ENCODE measurements around the gene IFRD2. TPM values are rescaled to one million over a fixed set of nuclear protein-coding genes. Genes with fewer than 3 reads are reported as not detected.
A peak's percentile ranks its signal among the peaks of the same experiment; 100 is the strongest.

Gene IFRD2
- total RNA-seq, 1 donor from 2014 or later: 38.9 TPM

GRCh38 chr3:50258029-50258680, 34.1 kb downstream of the IFRD2 start:
- no peaks in the 10 kb centered on the region for H3K27me3 Mint-ChIP-seq (ENCODE audit: low read depth)
- peaks cover 16% of the 10 kb centered on the region for H3K36me3 Mint-ChIP-seq (ENCODE audit: low read depth)
- no peak for DNase-seq (ENCODE audit: low spot score)
- peaks cover 35% of the 10 kb centered on the region for H3K4me1 Mint-ChIP-seq (ENCODE audit: low read depth)
- H3K4me3 Mint-ChIP-seq (ENCODE audit: unreplicated experiment): no peak overlapping the region
- TF ChIP-seq, protein P1, sequence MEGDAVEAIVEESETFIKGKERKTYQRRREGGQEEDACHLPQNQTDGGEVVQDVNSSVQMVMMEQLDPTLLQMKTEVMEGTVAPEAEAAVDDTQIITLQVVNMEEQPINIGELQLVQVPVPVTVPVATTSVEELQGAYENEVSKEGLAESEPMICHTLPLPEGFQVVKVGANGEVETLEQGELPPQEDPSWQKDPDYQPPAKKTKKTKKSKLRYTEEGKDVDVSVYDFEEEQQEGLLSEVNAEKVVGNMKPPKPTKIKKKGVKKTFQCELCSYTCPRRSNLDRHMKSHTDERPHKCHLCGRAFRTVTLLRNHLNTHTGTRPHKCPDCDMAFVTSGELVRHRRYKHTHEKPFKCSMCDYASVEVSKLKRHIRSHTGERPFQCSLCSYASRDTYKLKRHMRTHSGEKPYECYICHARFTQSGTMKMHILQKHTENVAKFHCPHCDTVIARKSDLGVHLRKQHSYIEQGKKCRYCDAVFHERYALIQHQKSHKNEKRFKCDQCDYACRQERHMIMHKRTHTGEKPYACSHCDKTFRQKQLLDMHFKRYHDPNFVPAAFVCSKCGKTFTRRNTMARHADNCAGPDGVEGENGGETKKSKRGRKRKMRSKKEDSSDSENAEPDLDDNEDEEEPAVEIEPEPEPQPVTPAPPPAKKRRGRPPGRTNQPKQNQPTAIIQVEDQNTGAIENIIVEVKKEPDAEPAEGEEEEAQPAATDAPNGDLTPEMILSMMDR (IDR thresholded peaks at IDR 0.05): no peak
- H3K9me3 Mint-ChIP-seq (ENCODE audit: low read depth): no peaks in the 10 kb centered on the region
- H3K27ac Mint-ChIP-seq (ENCODE audit: unreplicated experiment): peak overlapping the region; percentile 36

- Mint-ChIP-seq H3K4me1 (ENCODE audit: low read depth) (peaks cover 27% of the 10 kb centered on the region), H3K27me3 (ENCODE audit: low read depth) (no peaks in the 10 kb centered on the region), H3K27ac (ENCODE audit: unreplicated experiment) (no peak overlapping the region), H3K36me3 (ENCODE audit: low read depth) (peaks cover 16% of the 10 kb centered on the region), H3K9me3 (ENCODE audit: low read depth) (no peaks in the 10 kb centered on the region), H3K4me3 (ENCODE audit: unreplicated experiment) (no peak overlapping the region)
- TF ChIP-seq, protein P1 (IDR thresholded peaks at IDR 0.05): peak; percentile 76
- DNase-seq (ENCODE audit: low spot score): no peak
These were observed 35.0 kb downstream of the IFRD2 start for GRCh38 chr3:50256978-50257890.

- H3K9me3 Mint-ChIP-seq (ENCODE audit: low read depth): no peaks in the 10 kb centered on the region
- no peak for DNase-seq (ENCODE audit: low spot score)
- no peaks in the 10 kb centered on the region for H3K27me3 Mint-ChIP-seq (ENCODE audit: low read depth)
- no peak overlapping the region for H3K27ac Mint-ChIP-seq (ENCODE audit: unreplicated experiment)
- TF ChIP-seq, protein P1 (IDR thresholded peaks at IDR 0.05): no peak
- no peak overlapping the region for H3K4me3 Mint-ChIP-seq (ENCODE audit: unreplicated experiment)
- peaks cover 25% of the 10 kb centered on the region for H3K4me1 Mint-ChIP-seq (ENCODE audit: low read depth)
- H3K36me3 Mint-ChIP-seq (ENCODE audit: low read depth): peaks cover 20% of the 10 kb centered on the region
These were observed 37.0 kb downstream of the IFRD2 start for GRCh38 chr3:50255251-50255615.

GRCh38 chr3:50254577-50255250, 37.5 kb downstream of the IFRD2 start:
- TF ChIP-seq, protein P1 (IDR thresholded peaks at IDR 0.05): no peak
- H3K36me3 Mint-ChIP-seq (ENCODE audit: low read depth): peaks cover 22% of the 10 kb centered on the region
- no peak for DNase-seq (ENCODE audit: low spot score)

DNA sequence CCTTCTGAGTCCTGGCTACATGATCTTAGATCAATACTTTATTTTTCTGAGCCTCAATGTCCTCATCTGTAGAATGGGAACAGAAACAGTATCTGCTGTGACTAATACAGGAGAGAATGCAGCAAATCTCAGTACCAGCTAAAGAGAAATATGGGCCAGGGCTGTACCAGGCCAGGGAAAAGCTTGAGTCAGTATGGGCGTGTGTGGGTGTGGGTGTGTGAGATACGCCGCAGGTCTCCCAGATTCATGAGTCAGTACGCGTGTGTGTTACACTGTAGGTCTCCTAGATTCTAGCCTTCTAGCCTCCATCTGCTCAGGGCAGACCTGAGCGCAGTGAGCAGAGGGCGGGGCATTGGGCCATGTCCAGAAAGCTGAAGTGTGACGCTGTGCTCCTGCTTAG, 41.0 kb downstream of the IFRD2 start:
- Mint-ChIP-seq H3K4me1 (ENCODE audit: low read depth) (peaks cover 47% of the 10 kb centered on the region), H3K9me3 (ENCODE audit: low read depth) (no peaks in the 10 kb centered on the region)

More at GRCh38 chr3:50254577-50255250, 37.5 kb downstream of the IFRD2 start:
- H3K4me3 Mint-ChIP-seq (ENCODE audit: unreplicated experiment): no peak overlapping the region
- H3K4me1 Mint-ChIP-seq (ENCODE audit: low read depth): peaks cover 26% of the 10 kb centered on the region
- H3K27me3 Mint-ChIP-seq (ENCODE audit: low read depth): no peaks in the 10 kb centered on the region
- no peaks in the 10 kb centered on the region for H3K9me3 Mint-ChIP-seq (ENCODE audit: low read depth)
- peak overlapping the region; percentile 79 for H3K27ac Mint-ChIP-seq (ENCODE audit: unreplicated experiment)

More for the DNA sequence above, 41.0 kb downstream of the IFRD2 start:
- Mint-ChIP-seq H3K4me3 (ENCODE audit: unreplicated experiment) (no peak overlapping the region), H3K27ac (ENCODE audit: unreplicated experiment) (peak overlapping the region; percentile 61), H3K27me3 (ENCODE audit: low read depth) (no peaks in the 10 kb centered on the region), H3K36me3 (ENCODE audit: low read depth) (peaks cover 9% of the 10 kb centered on the region)
- TF ChIP-seq, protein P1 (IDR thresholded peaks at IDR 0.05): no peak
- DNase-seq (ENCODE audit: low spot score): no peak

All from chondrocyte (in vitro differentiated cells).